NCI-H460 (cell line): ENCODE results near the gene XPNPEP2. TPM values are rescaled to one million over a fixed set of nuclear protein-coding genes. Genes with fewer than 3 reads are reported as not detected.
"Not testable (repeated sequence)": the region's sequence is repeated elsewhere in the genome, so short reads cannot be mapped to it uniquely, and the experiment has no call there.

Experiments used
- DNase-seq: peaks from one replicate; pipeline ENCODE4 v3.0.0-alpha.2; 2016; ENCODE audit warnings: low read depth; ENCODE audit errors: extremely low read depth
- total RNA-seq: library from RNA; depleted of rRNA; stranded (reverse); fragments of >200 nt; shearing (Covaris generic); gene quantifications from 2 replicates; pipeline ENCODE4 v1.2.3, GENCODE V29; 2014

The XPNPEP2 gene
- total RNA-seq, 1 experiment from 2014 or later = not detected

GRCh38 chrX:129718676-129719075, 20.1 kb upstream of the XPNPEP2 start:
- no peak for DNase-seq

DNA sequence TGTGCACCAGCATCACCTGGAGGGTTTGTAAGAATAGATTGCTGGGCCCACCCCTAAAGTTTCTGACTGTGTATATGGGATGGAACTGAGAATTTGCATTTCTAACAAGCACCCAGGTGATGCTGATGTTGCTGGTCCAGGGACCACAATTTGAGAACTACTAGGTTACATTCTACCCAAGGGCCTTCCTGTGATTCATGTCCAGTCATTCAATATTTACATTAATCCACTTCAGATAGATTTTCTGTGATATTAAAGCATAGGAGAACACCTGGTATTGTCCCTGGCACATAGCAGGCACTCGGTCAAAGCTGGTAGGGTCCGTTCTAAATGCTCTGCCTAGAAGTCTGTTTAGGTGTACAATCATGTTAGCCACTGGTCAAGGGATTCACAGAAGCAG, 19.5 kb upstream of the XPNPEP2 start:
- no peak for DNase-seq

DNA sequence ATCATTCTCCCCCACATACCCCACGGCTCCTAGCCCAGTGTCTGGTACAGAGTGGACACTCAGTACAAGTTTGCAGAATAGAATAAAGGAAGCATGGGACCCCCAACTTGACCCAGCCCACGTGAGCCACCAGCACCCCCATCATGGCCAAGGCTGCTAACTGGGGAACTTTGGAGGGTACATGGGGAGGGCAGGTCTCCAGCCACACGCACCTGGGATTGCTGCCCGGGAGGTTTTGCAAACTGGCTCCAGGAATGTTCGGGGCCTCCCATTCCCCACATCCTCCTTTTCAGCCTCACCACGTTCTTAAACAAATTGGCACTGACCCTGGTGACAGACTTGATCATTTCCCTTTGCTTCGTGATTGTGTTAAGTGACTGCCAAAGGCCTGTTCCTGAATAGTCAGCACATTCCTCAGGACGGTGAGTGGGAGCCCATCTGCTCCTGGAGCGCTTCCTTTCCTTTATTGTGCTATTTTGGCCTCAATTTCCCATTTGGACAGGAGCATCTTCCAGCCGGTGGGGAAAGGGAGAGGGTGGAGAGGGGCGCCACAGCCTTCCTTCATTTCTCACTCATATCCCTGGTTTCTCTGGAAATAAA, 18.7 kb upstream of the XPNPEP2 start:
- DNase-seq = no peak

- no peak for DNase-seq
Measured at GRCh38 chrX:129720741-129721140, 18.0 kb upstream of the XPNPEP2 start.

DNA sequence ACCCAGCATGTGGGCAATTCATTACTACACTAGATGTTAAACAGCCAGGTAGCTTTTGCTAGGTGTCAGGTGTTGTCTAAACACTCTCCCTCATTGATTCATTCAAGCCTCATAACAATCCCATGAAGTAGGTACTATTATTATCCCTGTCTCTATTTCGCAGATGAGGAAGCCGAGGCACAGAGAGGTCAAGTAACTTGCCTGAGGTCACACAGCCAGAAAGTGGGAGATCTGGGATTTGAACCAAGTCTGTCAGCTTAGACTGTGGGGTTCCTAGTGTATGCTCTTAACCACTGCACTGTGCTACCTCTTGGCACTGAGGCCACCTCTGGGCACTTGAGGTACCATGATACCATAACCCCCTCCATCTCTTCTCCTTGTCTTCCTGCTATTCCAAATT, 17.4 kb upstream of the XPNPEP2 start:
- DNase-seq = no peak

DNA sequence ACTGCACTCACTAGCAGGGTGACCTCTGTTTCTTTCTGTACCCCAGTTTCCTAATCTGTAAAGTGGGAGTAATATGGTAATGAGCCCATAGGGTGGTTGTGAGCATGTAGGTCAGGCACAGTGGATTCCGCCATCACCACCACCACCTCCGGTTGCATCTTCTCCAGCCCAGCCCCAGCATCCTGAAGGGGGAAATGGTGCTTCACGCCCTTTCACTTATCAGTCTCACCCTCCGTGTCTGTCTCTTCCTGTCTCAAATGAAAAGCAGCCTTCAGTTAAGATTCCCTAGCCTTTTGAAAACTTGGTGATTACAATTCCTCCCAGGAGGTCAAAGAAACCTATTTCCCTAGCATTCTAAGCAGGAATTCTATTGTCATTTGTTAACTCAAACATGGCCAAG, 16.9 kb upstream of the XPNPEP2 start:
- no peak for DNase-seq

DNA sequence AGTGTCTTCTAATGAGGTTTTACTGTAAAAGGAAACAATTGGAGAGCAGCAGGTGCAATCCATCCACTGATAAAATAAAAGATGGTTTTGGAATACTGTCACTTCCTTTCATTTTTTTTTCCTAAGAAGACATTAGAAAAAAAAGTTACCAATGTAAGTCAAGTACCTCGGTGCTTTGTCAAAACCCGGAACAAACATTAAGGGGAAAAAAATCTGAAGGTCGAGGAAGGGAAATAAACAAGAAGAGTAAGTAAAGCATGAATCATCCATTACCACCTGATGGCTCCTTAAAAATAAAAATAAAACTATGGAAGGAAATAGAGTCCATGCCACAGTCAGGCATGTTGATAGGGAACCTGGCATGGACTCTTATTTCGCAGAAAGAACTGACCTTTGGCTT, 15.3 kb upstream of the XPNPEP2 start:
- DNase-seq = no peak

- no peak for DNase-seq
Measured at GRCh38 chrX:129724754-129725153, 14.0 kb upstream of the XPNPEP2 start.

DNA sequence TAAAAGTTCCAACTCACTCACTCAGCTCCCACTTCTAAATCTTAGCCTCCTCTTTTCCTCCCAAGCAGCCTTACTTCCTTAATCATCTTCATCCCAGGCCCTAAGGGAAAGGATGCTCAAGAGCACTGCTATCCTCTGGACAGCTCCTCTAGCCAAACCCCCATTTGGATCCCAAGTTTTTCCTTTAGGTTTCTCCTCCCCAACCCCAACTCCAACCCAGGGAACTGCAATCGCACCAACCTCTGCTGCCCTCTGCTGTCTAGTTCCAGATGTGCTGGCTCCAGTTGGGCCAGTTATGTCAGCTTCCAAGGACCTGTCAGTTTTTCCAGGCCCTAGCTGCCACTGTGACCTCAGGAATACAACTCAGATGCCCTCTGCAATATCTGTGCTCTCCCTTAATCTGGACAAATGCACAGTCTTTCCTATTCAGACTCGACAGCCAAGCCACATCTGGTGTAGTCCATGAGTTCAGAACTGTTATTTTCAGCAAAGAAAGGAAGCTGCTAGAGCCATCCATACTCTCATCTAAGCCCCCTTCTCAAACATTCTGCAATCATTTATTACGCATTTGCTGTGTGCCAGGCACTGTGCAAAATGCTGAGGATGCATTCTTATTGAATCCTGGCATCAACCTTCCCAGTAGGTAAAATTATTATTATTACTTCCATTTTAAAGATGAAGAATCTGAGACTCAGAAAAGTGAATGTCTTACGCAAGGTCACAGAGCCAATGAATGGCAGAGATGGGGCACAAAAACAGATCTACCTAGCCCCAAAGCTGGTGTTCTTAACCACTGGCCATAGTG, 12.3 kb upstream of the XPNPEP2 start:
- DNase-seq = peak; percentile 70

GRCh38 chrX:129728061-129728460, 10.7 kb upstream of the XPNPEP2 start:
- no peak for DNase-seq

GRCh38 chrX:129731228-129731627, 7.6 kb upstream of the XPNPEP2 start:
- DNase-seq = no peak

DNA sequence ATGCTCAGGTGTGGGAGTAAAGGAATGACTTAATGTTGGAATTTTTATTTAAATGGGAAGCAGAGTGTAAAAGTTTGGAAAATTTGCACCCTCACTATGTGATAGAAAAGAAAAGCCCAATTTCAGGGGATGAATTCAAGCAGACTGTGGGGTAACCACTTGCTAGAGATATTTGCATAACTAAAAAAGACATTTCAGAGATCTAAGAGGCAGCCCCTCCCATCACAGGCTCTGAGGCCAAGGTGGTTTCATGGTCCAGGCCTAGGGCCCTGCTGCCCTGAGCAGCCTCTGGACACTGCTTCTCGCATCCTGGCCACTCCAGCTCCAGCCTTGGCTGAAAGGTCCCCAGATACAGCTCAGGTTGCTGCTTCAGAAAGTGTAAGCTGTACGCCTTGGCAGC, 5.9 kb upstream of the XPNPEP2 start:
- DNase-seq = no peak

DNA sequence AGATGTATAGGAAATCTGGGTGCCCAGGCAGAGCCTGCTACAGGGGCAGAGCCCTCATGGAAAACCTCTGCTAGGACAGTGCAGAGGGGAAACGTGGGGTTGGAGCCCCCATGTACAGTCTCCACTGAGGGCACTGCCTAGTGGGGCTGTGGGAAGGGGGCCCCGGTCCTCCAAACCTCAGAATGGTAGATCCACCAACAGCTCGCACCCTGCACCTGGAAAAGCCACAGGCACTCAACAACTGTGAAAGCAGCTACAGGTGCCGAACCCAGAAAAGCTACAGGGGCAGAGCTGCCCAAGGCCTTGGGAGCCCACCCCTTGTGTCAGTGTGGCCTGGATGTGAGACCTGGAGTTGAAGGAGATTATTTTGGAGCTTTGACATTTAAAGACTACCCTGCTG, 5.4 kb upstream of the XPNPEP2 start:
- DNase-seq = no peak

DNA sequence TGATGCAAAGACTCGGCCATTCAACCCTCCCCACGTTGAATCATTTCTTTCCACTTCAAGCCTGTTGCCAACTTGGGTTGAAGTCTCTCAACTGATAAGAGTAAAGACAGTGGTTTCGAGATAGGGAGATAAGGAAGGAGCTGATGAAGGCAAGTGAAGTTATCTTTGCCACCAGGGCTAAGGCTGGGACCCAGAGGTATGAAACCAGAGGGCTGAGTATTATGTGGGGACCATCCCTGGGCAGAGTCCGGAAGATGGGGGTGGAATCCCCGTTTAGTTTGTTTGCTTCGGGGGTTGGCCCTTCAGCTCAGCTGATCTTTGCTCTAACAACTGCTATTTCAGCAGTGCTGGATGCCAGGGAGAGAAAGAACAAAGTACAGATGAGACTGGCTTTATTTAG, 2.3 kb upstream of the XPNPEP2 start:
- DNase-seq = no peak

GRCh38 chrX:129737916-129738315, 863 bp upstream of the XPNPEP2 start:
- no peak for DNase-seq

DNA sequence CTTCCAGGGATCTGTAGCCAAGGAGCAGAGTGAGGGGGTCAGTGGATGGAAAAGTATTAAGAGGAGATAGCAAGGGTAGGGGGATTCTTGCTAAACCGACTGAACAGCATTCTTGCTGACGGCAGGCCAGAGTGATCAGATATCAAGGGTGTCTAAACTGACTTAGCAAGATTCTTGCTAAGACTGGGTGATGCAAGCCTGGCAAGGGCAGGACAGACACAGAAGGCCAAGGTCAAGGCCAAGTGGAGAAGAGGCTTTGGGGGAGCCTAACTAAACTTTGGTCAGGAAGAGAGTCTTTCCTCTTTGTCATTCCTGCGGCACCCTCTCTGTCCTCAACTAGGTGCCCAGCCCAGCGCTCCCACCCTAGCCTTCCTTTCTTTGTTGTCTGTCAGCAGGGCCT, 799 bp downstream of the XPNPEP2 start:
- no peak for DNase-seq

- DNase-seq = no peak
Measured at GRCh38 chrX:129741880-129742758, 3.3 kb downstream of the XPNPEP2 start.

GRCh38 chrX:129742759-129743152, 4.0 kb downstream of the XPNPEP2 start:
- not testable (repeated sequence) for DNase-seq

DNA sequence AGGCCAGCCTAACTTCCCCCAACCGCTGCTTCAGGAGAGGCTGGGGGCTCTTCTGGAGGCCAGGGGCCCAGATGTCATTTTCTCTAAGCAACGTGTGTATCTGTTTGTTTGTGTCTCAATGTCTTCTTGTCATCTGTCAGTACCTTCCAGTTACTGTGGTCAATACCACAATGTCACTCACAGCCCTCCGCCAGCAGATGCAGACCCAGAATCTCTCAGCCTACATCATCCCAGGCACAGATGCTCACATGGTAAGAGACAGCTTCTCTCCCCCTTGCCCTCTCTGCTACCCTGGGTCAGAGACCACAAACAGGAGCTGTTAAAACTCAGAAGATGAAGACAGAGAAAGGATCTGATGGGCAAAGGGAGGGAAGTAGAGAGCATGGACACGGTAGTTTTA, 5.0 kb downstream of the XPNPEP2 start:
- no peak for DNase-seq

DNA sequence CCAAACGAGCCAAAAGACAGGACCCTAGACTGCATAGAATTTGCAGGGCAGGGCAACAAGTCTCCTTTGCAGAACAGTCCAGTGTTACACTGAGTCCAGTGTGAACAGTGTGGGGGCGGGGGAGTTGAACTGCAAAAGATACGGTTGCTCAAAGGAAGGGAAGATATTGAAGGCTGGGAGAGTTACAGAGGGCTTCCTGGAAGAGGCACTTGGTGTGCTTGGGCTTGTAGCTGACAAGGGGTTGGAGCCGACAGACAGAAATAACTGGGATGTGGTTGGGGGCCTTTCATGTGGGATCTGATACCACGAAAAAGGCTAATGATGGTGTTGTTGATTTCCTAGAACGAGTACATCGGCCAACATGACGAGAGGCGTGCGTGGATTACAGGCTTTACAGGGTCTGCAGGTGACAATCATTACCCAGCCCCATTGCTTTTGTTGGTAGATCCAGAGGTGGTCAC, 6.1 kb downstream of the XPNPEP2 start:
- no peak for DNase-seq
